HepG2 (cell line): Measurements from ENCODE around the gene TP53I3. TPM values are rescaled to one million over a fixed set of nuclear protein-coding genes. Genes with fewer than 3 reads are reported as not detected.

Experiments
- ARNT2 ChIP-seq: sonication (generic); formaldehyde crosslinking; IDR thresholded peaks from 2 replicates; pipeline ENCODE4 v1.8.0; 2022; ENCODE audit warnings: mild to moderate bottlenecking, low read depth, missing genetic modification reagents, moderate library complexity
- ATM ChIP-seq: fragments of 450-650 bp; IDR thresholded peaks from 2 replicates; pipeline ENCODE4 v1.7.1; 2017; ENCODE audit warnings: mild to moderate bottlenecking, borderline replicate concordance
- BRD4 ChIP-seq: sonication (generic); formaldehyde crosslinking; IDR thresholded peaks from 2 replicates; pipeline ENCODE4 v1.4.0; 2020; ENCODE audit warnings: missing genetic modification reagents
- CENPT ChIP-seq: sonication (generic); formaldehyde crosslinking; IDR thresholded peaks from 2 replicates; pipeline ENCODE4 v1.8.0; 2022; ENCODE audit warnings: low read depth, mild to moderate bottlenecking, moderate library complexity, missing genetic modification reagents
- FUBP1 ChIP-seq: sonication (generic); formaldehyde crosslinking; IDR thresholded peaks from 2 replicates; pipeline ENCODE4 v1.5.1; 2020; ENCODE audit warnings: missing genetic modification reagents, mild to moderate bottlenecking, borderline replicate concordance
- HDAC1 ChIP-seq: sonication (generic); formaldehyde crosslinking; IDR thresholded peaks from 2 replicates; pipeline ENCODE4 v1.5.1; 2020; ENCODE audit warnings: mild to moderate bottlenecking, missing genetic modification reagents
- IKZF4 ChIP-seq: sonication (generic); formaldehyde crosslinking; IDR thresholded peaks from 2 replicates; pipeline ENCODE4 v1.5.1; 2020; ENCODE audit warnings: borderline replicate concordance, mild to moderate bottlenecking, low read depth, missing genetic modification reagents; ENCODE audit errors: not compliant biosample characterization
- JUNB ChIP-seq: sonication (generic); formaldehyde crosslinking; IDR thresholded peaks from 2 replicates; pipeline ENCODE4 v1.8.0; 2022; ENCODE audit warnings: missing genetic modification reagents, mild to moderate bottlenecking, borderline replicate concordance
- KDM5A ChIP-seq: fragments of 200-600 bp; sonication (generic); IDR thresholded peaks from 2 replicates; pipeline ENCODE4 v1.7.0; 2018; ENCODE audit warnings: antibody characterized with exemption, mild to moderate bottlenecking, low read length, borderline replicate concordance
- KLF6 ChIP-seq: IDR thresholded peaks from 2 replicates; pipeline ENCODE4 v1.8.0; 2016; ENCODE audit warnings: missing biosample characterization, missing genetic modification reagents
- SIX4 ChIP-seq: sonication (generic); formaldehyde crosslinking; IDR thresholded peaks from 2 replicates; pipeline ENCODE4 v1.4.0; 2020; ENCODE audit warnings: missing genetic modification reagents
- SOX6 ChIP-seq, 2 experiments: fragments of 450-650 bp in 1 of 2; sonication (generic) in 1 of 2; formaldehyde crosslinking in 1 of 2; IDR thresholded peaks; 2 replicates each; pipeline versions ENCODE4 v1.4.0 to v1.6.1; 2017 to 2020; ENCODE audit warnings: antibody characterized with exemption in 1 of 2, mild to moderate bottlenecking in 1 of 2, missing genetic modification reagents in 1 of 2
- SP140L ChIP-seq: sonication (generic); formaldehyde crosslinking; IDR thresholded peaks from 2 replicates; pipeline ENCODE4 v1.4.0; 2020; ENCODE audit warnings: missing genetic modification reagents, borderline replicate concordance
- TCF7 ChIP-seq: sonication (generic); IDR thresholded peaks from 2 replicates; pipeline ENCODE4 v1.6.1; 2016; ENCODE audit warnings: antibody characterized with exemption, low read depth
- USF2 ChIP-seq, 2 experiments: sonication (generic) in 1 of 2; formaldehyde crosslinking in 1 of 2; IDR thresholded peaks; 2 replicates each; pipeline versions ENCODE4 v1.5.1 to v1.6.1; 2011 to 2020; ENCODE audit warnings: borderline replicate concordance in 1 of 2, low read depth in 1 of 2, low read length in 1 of 2, mild to moderate bottlenecking in 1 of 2, missing genetic modification reagents in 1 of 2, moderate library complexity in 1 of 2
- XRCC5 ChIP-seq: fragments of 200-400 bp; formaldehyde crosslinking; optimal IDR thresholded peaks from 2 replicates; pipeline ENCODE3; 2017; ENCODE audit warnings: mild to moderate bottlenecking, low read length
- ZMAT5 ChIP-seq: sonication (generic); formaldehyde crosslinking; IDR thresholded peaks from 2 replicates; pipeline ENCODE4 v1.5.0; 2020; ENCODE audit warnings: mild to moderate bottlenecking, low read depth, missing genetic modification reagents, borderline replicate concordance
- ZNF143 ChIP-seq: sonication (generic); formaldehyde crosslinking; IDR thresholded peaks from 2 replicates; pipeline ENCODE4 v1.4.0; 2020; ENCODE audit warnings: missing genetic modification reagents
- ZNF20 ChIP-seq: sonication (generic); formaldehyde crosslinking; IDR thresholded peaks from 2 replicates; pipeline ENCODE4 v1.4.0; 2020; ENCODE audit warnings: mild to moderate bottlenecking, moderate library complexity, missing genetic modification reagents
- ZNF296 ChIP-seq: sonication (generic); formaldehyde crosslinking; conservative IDR thresholded peaks from 2 replicates; pipeline ENCODE4 v1.5.0; 2020; ENCODE audit warnings: mild to moderate bottlenecking, missing genetic modification reagents
- ZNF441 ChIP-seq: sonication (generic); formaldehyde crosslinking; IDR thresholded peaks from 2 replicates; pipeline ENCODE4 v1.7.0; 2021; ENCODE audit warnings: missing genetic modification reagents, borderline replicate concordance
- polyA plus RNA-seq, 8 experiments: library from polyadenylated mRNA; depleted of rRNA in 3 of 8; stranded (reverse) in 7 of 8; unstranded in 1 of 8; fragments of >200 nt; fragmentation: Illumina TruSeq in 4 of 8; extraction: Trizol in 4 of 8; gene quantifications; 2 replicates each; pipeline versions ENCODE4 v1.2.1 to v1.2.3, GENCODE V29; 2011 to 2016; ENCODE audit warnings: low read depth in 4 of 8, missing spikeins in 1 of 8, mixed read lengths in 1 of 8; ENCODE audit not compliant: insufficient read depth in 1 of 8
- total RNA-seq, 5 experiments: library from RNA; depleted of rRNA; stranded (reverse); fragments of >200 nt; fragmentation: Illumina TruSeq; extraction: Trizol; gene quantifications; 2 replicates each; pipeline ENCODE4 v1.2.3, GENCODE V29; 2016; ENCODE audit warnings: low read depth in 1 of 5
- TF ChIP-seq, protein P1 (sequence below): sonication (generic); formaldehyde crosslinking; conservative IDR thresholded peaks from 2 replicates; pipeline ENCODE4 v1.8.0; 2022; ENCODE audit warnings: low read depth, missing genetic modification reagents

Gene TP53I3
- total and polyA plus RNA-seq, 2 of the 13 experiments (the other 11 are each of a cell fraction or from before 2014, with no cell fraction given) = 25.0 to 44.1 TPM

DNA sequence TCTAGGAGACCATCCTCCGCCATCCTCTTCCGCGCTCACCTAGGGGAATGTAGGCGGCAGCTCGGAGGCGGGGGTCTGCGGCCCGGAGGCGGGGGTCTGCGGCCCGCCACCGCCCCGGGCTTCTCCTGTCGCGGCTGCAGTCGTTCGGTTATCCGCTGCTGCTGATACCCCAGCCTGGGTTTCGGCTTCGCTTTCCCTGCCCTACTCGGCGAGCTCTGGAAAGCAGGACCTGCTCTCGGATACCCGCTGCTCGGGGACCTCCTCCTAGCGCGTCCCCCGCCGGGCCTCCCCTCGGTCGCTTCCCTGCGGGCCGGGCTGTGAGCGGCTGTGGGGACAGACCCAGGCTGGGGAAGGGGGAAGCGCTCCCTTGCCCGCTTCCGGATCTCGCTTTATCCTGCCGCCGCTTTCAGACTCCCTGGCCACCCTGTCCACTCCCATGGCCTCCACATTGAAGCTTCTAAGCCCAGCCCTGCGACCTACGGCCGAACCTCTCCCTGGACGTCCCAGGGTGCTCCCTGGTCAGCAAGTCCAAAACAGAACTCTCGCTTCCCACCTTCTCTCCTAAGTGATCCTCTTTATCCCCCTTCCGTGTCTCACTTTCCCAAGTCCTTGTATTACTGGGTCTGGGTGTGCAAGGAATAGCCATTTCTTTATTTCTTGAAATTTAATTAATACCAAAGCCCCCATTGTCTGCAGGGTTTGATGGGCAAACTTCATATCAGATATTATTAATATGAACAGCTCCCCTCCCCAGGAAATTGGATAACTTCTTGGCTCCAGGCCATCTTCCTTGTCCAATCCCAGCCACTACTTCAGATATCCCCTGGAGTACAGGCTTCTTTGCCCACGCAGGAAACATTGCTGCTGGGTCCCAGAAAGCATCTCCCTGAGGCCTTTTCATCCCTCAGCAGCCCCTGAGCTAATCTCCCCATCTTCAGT lies 34.3 kb downstream of the TP53I3 start (continued):
- TF ChIP-seq FUBP1 (no peak), ARNT2 (CRISPR knock-in tag) (no peak), SP140L (CRISPR knock-in tag) (no peak), ZNF20 (no peak), USF2 (IDR thresholded peaks at IDR 0.05; ENCODE audit: low read depth, low read length) (no peak), USF2 (CRISPR knock-in tag; IDR thresholded peaks at IDR 0.05; ENCODE audit: borderline replicate concordance) (no peak), ZNF296 (0 out of 2 replicates have a peak, but pooled peaks have one; percentile 55), BRD4 (CRISPR knock-in tag) (no peak), JUNB (CRISPR knock-in tag) (no peak), HDAC1 (CRISPR knock-in tag) (peak; percentile 46; the same call in 1 of the 2 replicates), SIX4 (CRISPR knock-in tag) (no peak), IKZF4 (CRISPR knock-in tag) (no peak), TCF7 (no peak), CENPT (no peak), ATM (no peak), ZNF441 (CRISPR knock-in tag) (no peak), ZNF143 (no peak), KLF6 (CRISPR knock-in tag) (no peak; the same call in 1 of the 2 replicates), ZMAT5 (CRISPR knock-in tag) (no peak), KDM5A (no peak), SOX6 (IDR thresholded peaks at IDR 0.05) (no peak), SOX6 (CRISPR knock-in tag; IDR thresholded peaks at IDR 0.05) (peak; percentile 37), XRCC5 (peak; percentile 9)
- TF ChIP-seq, protein P1, sequence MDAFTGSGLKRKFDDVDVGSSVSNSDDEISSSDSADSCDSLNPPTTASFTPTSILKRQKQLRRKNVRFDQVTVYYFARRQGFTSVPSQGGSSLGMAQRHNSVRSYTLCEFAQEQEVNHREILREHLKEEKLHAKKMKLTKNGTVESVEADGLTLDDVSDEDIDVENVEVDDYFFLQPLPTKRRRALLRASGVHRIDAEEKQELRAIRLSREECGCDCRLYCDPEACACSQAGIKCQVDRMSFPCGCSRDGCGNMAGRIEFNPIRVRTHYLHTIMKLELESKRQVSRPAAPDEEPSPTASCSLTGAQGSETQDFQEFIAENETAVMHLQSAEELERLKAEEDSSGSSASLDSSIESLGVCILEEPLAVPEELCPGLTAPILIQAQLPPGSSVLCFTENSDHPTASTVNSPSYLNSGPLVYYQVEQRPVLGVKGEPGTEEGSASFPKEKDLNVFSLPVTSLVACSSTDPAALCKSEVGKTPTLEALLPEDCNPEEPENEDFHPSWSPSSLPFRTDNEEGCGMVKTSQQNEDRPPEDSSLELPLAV (CRISPR knock-in tag) = no peak
